OCI-LY3 (cell line): ENCODE measurements around the gene ISLR2.
A peak's percentile ranks its signal among the peaks of the same experiment; 100 is the strongest.

Source experiments
- H2AFZ ChIP-seq: fragments of 200-600, 300-600 bp; shearing (Covaris generic); 2 replicates; pipeline ENCODE4 v1.6.0; 2014; ENCODE audit warnings: antibody characterized with exemption, low read depth, low read length
- H3K27ac ChIP-seq: fragments of 200-600, 300-600 bp; sonication (generic); 2 replicates; pipeline ENCODE4 v1.5.1; 2014; ENCODE audit warnings: mild to moderate bottlenecking, low read length, moderate library complexity, mixed read lengths
- H3K27me3 ChIP-seq: fragments of 200-600, 300-600 bp; sonication (generic); 2 replicates; pipeline ENCODE4 v1.6.1; 2014; ENCODE audit warnings: low read depth, low read length, mixed read lengths
- H3K36me3 ChIP-seq: fragments of 200-600, 300-600 bp; sonication (generic); replicated peaks from 2 replicates; pipeline ENCODE3; 2014; ENCODE audit warnings: low read depth, low read length, mixed read lengths
- H3K4me1 ChIP-seq: fragments of 300-600, 200-600 bp; sonication (generic); 2 replicates; pipeline ENCODE4 v1.6.1; 2014; ENCODE audit warnings: low read length, mixed read lengths
- H3K4me2 ChIP-seq: fragments of 200-600, 300-600 bp; sonication (generic); 2 replicates; pipeline ENCODE4 v1.6.1; 2014; ENCODE audit warnings: low read length, mixed read lengths
- H3K4me3 ChIP-seq: fragments of 300-600, 200-600 bp; sonication (generic); 2 replicates; pipeline ENCODE4 v1.5.1; 2014; ENCODE audit warnings: antibody characterized with exemption, mild to moderate bottlenecking, low read length, moderate library complexity
- H3K79me2 ChIP-seq: fragments of 300-600, 200-600 bp; shearing (Covaris generic); 2 replicates; pipeline ENCODE4 v1.6.1; 2014; ENCODE audit warnings: mild to moderate bottlenecking, low read length, mixed read lengths
- H3K9ac ChIP-seq: fragments of 300-600, 200-600 bp; shearing (Covaris generic); 2 replicates; pipeline ENCODE4 v1.6.0; 2014; ENCODE audit warnings: mild to moderate bottlenecking, low read length, moderate library complexity
- H3K9me3 ChIP-seq: fragments of 200-600, 300-600 bp; shearing (Covaris generic); 2 replicates; pipeline ENCODE4 v1.6.1; 2014; ENCODE audit warnings: low read length, mixed read lengths; ENCODE audit not compliant: insufficient read depth
- H4K20me1 ChIP-seq: fragments of 200-600, 300-600 bp; sonication (generic); 2 replicates; pipeline ENCODE4 v1.6.1; 2016; ENCODE audit warnings: low read length, mixed read lengths; ENCODE audit not compliant: insufficient read depth
- EZH2phosphoT487 ChIP-seq: fragments of 200-600 bp; shearing (Covaris generic); IDR thresholded peaks from 2 replicates; pipeline ENCODE4 v1.6.1; 2018; ENCODE audit warnings: antibody characterized with exemption, mixed run types, low read depth
- TF ChIP-seq, protein P1 (sequence below): fragments of 200-600, 300-600 bp; sonication (generic); IDR thresholded peaks from 2 replicates; pipeline ENCODE4 v1.5.1; 2014; ENCODE audit warnings: antibody characterized with exemption, low read length, low read depth

Gene ISLR2

DNA sequence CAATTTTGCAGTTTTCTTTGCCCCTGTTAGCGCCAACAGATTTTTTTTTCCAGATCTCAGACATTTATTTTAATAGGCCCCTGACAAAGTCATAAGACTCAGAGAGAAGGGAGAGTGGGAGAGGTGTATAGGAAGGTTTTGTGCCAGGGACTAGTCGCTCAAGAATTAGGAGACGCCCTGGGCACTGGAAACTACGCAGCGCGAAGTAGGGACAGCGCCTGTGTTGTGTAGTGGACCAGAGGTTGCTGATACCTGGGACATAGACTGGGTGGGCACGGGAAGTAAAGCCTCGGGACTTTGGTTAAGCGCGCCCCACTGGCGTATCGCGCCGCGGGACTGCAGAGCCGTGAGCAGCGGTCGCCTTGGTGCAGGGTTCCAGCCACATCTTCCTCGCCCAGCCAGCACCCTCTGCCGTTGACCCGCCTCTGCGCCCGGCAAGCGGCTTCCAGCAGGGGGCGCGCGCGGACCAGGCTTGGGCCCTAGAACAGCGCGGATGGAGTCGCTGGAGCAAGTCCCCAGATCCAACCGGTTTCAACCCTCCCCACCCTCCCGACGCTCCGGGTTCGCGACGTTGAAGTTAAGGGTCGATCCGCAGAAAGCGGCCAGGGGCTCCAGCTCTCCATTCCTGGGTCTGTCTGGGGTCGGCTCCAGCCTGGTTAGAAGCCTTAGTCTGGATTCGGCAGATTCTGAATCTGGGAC lies 3.0 kb upstream of the ISLR2 start:
- Histone ChIP-seq H2AFZ (peak overlapping the region; percentile 16; the same call in 1 of the 2 replicates), H3K4me1 (peaks cover 40% of the 10 kb centered on the region), H3K4me3 (peak overlapping the region; percentile 68), H3K79me2 (no peaks in the 10 kb centered on the region), H3K27me3 (no peaks in the 10 kb centered on the region), H3K9me3 (no peaks in the 10 kb centered on the region), H4K20me1 (no peaks in the 10 kb centered on the region), H3K9ac (no peak overlapping the region; the same call in 1 of the 2 replicates), H3K36me3 (no peaks in the 10 kb centered on the region), H3K27ac (no peak overlapping the region), H3K4me2 (peak overlapping the region; percentile 68)
- TF ChIP-seq EZH2phosphoT487, result no peak
- TF ChIP-seq, protein P1, sequence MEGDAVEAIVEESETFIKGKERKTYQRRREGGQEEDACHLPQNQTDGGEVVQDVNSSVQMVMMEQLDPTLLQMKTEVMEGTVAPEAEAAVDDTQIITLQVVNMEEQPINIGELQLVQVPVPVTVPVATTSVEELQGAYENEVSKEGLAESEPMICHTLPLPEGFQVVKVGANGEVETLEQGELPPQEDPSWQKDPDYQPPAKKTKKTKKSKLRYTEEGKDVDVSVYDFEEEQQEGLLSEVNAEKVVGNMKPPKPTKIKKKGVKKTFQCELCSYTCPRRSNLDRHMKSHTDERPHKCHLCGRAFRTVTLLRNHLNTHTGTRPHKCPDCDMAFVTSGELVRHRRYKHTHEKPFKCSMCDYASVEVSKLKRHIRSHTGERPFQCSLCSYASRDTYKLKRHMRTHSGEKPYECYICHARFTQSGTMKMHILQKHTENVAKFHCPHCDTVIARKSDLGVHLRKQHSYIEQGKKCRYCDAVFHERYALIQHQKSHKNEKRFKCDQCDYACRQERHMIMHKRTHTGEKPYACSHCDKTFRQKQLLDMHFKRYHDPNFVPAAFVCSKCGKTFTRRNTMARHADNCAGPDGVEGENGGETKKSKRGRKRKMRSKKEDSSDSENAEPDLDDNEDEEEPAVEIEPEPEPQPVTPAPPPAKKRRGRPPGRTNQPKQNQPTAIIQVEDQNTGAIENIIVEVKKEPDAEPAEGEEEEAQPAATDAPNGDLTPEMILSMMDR, result peak; percentile 97

DNA sequence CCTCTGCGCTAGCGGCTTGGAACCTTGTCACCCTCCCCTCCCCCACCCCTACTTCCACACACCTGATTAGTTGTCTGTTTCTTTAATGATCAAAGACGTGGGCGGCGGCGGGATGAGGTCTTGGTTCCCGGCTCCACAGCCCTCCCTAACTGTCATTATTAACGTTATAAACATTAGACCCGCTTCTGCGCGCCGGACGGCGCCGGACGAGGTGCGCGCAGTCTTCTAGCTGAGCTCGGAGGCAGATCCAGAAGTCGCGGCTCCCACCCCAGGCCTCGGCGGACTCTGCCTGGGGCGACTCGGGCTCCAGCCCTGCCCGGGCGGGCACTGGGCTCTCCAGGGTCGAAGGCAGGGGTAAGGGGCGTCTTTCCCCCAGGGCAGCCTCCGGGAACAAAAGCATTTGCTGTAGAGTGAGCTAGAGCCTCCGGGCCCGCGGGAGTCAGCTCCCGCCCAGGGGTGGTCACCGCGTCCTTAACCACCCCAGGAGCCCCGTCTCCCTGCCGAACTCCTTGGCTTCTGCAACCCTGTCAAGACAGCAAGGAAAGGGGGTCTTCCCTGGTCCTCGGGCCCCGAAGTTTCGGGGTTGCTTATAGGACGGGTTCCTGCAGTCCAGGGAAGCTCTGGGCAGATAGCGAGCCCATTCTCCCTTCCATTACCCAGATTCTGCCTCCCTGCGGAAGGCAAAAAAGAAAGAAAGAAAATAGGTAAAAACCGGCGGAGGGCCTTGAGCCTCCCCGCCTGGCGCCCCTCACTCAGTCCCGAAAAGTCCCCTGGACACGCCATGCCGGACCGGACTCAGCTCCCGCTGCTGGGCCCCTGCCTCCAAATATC lies 2.2 kb upstream of the ISLR2 start:
- H3K36me3 ChIP-seq, result no peaks in the 10 kb centered on the region
- H3K4me1 ChIP-seq, result peaks cover 33% of the 10 kb centered on the region
- 0 out of 2 replicates have a peak overlapping the region, but pooled peaks have one; percentile 11 for H2AFZ ChIP-seq
- no peaks in the 10 kb centered on the region for H3K9me3 ChIP-seq
- H3K27me3 ChIP-seq, result no peaks in the 10 kb centered on the region
- no peaks in the 10 kb centered on the region for H4K20me1 ChIP-seq
- no peak overlapping the region for H3K27ac ChIP-seq
- no peak overlapping the region; the same call in 1 of the 2 replicates for H3K9ac ChIP-seq
- no peaks in the 10 kb centered on the region for H3K79me2 ChIP-seq
- H3K4me2 ChIP-seq, result peak overlapping the region; percentile 68
- H3K4me3 ChIP-seq, result peak overlapping the region; percentile 68
- TF ChIP-seq, protein P1, result no peak
- no peak for TF ChIP-seq EZH2phosphoT487

- no peak overlapping the region for H3K4me2 ChIP-seq
- H4K20me1 ChIP-seq, result no peaks in the 10 kb centered on the region
- no peak overlapping the region for H3K9ac ChIP-seq
- H3K36me3 ChIP-seq, result no peaks in the 10 kb centered on the region
- H2AFZ ChIP-seq, result no peak overlapping the region
- H3K9me3 ChIP-seq, result no peaks in the 10 kb centered on the region
- no peaks in the 10 kb centered on the region for H3K79me2 ChIP-seq
- H3K27me3 ChIP-seq, result no peaks in the 10 kb centered on the region
- TF ChIP-seq EZH2phosphoT487, result no peak
- TF ChIP-seq, protein P1, result no peak
- H3K4me3 ChIP-seq, result no peak overlapping the region
- peaks cover 25% of the 10 kb centered on the region for H3K4me1 ChIP-seq
- no peak overlapping the region for H3K27ac ChIP-seq
Measured at GRCh38 chr15:74128785-74129585, 1.4 kb upstream of the ISLR2 start.
